Heart left ventricle (tissue), 13 donors: ENCODE data around the gene TXNRD2.

Experiments
- POLR2A ChIP-seq, 2 donors: fragments of 450-650 bp; IDR thresholded peaks; one replicate each; pipeline ENCODE4 v1.6.1; 2017; ENCODE audit warnings: antibody characterized with exemption in 2 of 2, mild to moderate bottlenecking in 2 of 2, moderate library complexity in 2 of 2
- TF ChIP-seq, protein P1 (sequence below), 12 donors: fragments of 200-600 bp; sonication (generic) in 4 of 12; IDR thresholded peaks; one replicate each; pipeline versions ENCODE4 v1.5.0 to v1.8.0; 2018 to 2022; ENCODE audit warnings: antibody characterized with exemption in 12 of 12, mild to moderate bottlenecking in 5 of 12
- donor health status: ischemic (EF 13 %, LVEDD 7.1; RV severe dilation, severe dysfunction).
- donor health status: DM: no; HTN: yes; CAD: no.
- donor health status: DM: no; HTN: no; CAD: no.
- donor health status: ischemic (EF 25% LVEDD 6.9; RV normal size, moderate dysfunction).
- donor health status: ischemic (EF 25% LVEDD 5.7; RV mildly dilated, moderate dysfunction).
- donor health status: ischemic (EF 35%, LVEDD 5.7; RV mildly dilated, moderate dysfunction).
- donor health status: nonischemic (EF 11% LVEDD 7.7; RV severe dilation, severe dysfunction).
- donor health status: DM: yes; HTN: yes; CAD: no.
- donor health status: PGD.
- donor health status: ischemic (EF 29% LVEDD 5.4; RV normal size, mild dysfunction).
- donor health status: nonischemic (EF 23%, LVEDD 6.1; RV moderate dilation, normal function).

DNA sequence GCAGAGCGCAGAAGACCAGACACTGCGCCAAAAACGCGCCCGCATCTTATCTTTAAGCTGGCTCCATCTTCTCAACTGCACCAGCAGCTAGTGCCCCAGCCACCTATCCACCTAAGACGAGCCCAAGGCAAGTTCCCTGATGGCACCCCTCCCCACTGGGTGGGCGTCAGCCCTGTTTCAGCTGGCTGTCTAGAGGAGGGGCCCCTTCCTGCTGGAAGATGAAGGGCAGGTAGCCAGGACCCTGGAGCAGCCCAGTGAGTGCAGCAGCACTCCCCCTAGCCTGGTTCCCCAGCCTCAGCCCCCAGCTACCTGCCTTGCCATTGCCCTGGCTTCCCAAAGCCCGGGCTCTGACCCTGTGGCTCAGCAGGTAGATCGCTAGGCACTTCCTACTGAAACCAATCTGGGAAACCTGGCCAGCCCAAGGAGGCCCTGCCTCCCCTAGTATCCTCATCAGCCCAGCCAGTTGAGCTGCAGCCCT is 46.8 kb upstream of the TXNRD2 start:
- TF ChIP-seq, protein P1, sequence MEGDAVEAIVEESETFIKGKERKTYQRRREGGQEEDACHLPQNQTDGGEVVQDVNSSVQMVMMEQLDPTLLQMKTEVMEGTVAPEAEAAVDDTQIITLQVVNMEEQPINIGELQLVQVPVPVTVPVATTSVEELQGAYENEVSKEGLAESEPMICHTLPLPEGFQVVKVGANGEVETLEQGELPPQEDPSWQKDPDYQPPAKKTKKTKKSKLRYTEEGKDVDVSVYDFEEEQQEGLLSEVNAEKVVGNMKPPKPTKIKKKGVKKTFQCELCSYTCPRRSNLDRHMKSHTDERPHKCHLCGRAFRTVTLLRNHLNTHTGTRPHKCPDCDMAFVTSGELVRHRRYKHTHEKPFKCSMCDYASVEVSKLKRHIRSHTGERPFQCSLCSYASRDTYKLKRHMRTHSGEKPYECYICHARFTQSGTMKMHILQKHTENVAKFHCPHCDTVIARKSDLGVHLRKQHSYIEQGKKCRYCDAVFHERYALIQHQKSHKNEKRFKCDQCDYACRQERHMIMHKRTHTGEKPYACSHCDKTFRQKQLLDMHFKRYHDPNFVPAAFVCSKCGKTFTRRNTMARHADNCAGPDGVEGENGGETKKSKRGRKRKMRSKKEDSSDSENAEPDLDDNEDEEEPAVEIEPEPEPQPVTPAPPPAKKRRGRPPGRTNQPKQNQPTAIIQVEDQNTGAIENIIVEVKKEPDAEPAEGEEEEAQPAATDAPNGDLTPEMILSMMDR (IDR thresholded peaks at IDR 0.05), result no peak
- TF ChIP-seq POLR2A (IDR thresholded peaks at IDR 0.05), result no peak
